Parathyroid adenoma (tissue), 2 donors: ENCODE results near the gene RNASE1.

Experiments
- H2AFZ ChIP-seq: fragments of 300-600 bp; sonication (generic); one replicate; pipeline ENCODE4 v1.7.0; 2017; ENCODE audit warnings: antibody characterized with exemption, mild to moderate bottlenecking
- H3K27ac ChIP-seq: fragments of 300-600 bp; sonication (generic); one replicate; pipeline ENCODE4 v1.7.0; 2017
- H3K27me3 ChIP-seq: fragments of 300-600 bp; sonication (generic); one replicate; pipeline ENCODE4 v1.7.0; 2017; ENCODE audit warnings: low read length; ENCODE audit not compliant: control insufficient read depth, insufficient read depth
- H3K36me3 ChIP-seq: fragments of 300-600 bp; sonication (generic); one replicate; pipeline ENCODE4 v1.7.0; 2017; ENCODE audit warnings: low read length; ENCODE audit not compliant: control insufficient read depth, insufficient read depth
- H3K4me1 ChIP-seq: fragments of 300-600 bp; sonication (generic); one replicate; pipeline ENCODE4 v1.7.0; 2017; ENCODE audit warnings: control low read depth
- H3K4me2 ChIP-seq: fragments of 300-600 bp; sonication (generic); one replicate; pipeline ENCODE4 v1.7.0; 2017; ENCODE audit warnings: low read length
- H3K4me3 ChIP-seq: fragments of 300-600 bp; sonication (generic); one replicate; pipeline ENCODE4 v1.7.0; 2017; ENCODE audit warnings: low read depth, low read length
- H3K79me2 ChIP-seq: fragments of 300-600 bp; sonication (generic); one replicate; pipeline ENCODE4 v1.7.0; 2017; ENCODE audit warnings: control low read depth
- H3K9ac ChIP-seq: fragments of 300-600 bp; sonication (generic); one replicate; pipeline ENCODE4 v1.7.0; 2017; ENCODE audit warnings: mild to moderate bottlenecking
- H3K9me3 ChIP-seq: fragments of 300-600 bp; sonication (generic); one replicate; pipeline ENCODE4 v1.7.0; 2017; ENCODE audit warnings: low read length; ENCODE audit not compliant: control insufficient read depth
- TF ChIP-seq, protein P1 (sequence below): fragments of 300-600 bp; sonication (generic); IDR thresholded peaks from one replicate; pipeline ENCODE4 v1.7.0; 2017; ENCODE audit warnings: antibody characterized with exemption, mild to moderate bottlenecking
- donor health status: primary hyperparathyroidism.

Gene RNASE1

DNA sequence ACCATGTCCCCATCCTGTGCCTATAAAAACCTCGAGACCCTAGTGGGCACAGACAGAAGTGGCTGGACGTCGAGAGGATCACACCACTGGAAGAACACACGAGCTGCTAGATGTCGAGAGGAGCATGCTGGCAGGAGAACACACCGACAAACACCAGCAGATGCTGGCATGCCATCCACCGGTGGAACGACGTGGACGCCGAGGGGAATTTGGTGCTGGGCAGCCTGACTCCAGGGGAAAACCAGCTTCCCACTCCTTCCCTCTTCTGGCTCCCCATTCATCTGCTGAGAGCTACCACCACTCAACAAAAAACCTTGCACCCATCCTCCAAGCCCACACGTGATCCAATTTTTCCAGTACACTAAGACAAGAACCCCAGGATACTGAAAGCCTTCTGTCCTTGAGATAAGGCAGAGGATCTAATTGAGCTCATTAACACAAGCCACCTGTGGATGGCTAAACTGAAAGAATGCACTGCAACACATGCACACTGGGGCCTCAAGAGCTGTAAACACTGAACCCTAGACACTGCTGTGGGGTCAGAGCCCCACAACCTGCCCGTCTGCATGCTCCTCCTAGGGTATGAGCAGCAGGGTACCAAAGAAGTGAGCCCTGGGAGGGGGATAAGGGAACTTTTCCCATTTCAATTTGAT is 12.1 kb downstream of the RNASE1 start:
- no peak overlapping the region for H2AFZ ChIP-seq
- no peaks in the 10 kb centered on the region for H3K27me3 ChIP-seq
- no peak overlapping the region for H3K27ac ChIP-seq
- H3K4me1 ChIP-seq: no peaks in the 10 kb centered on the region
- H3K9me3 ChIP-seq: no peaks in the 10 kb centered on the region
- TF ChIP-seq, protein P1, sequence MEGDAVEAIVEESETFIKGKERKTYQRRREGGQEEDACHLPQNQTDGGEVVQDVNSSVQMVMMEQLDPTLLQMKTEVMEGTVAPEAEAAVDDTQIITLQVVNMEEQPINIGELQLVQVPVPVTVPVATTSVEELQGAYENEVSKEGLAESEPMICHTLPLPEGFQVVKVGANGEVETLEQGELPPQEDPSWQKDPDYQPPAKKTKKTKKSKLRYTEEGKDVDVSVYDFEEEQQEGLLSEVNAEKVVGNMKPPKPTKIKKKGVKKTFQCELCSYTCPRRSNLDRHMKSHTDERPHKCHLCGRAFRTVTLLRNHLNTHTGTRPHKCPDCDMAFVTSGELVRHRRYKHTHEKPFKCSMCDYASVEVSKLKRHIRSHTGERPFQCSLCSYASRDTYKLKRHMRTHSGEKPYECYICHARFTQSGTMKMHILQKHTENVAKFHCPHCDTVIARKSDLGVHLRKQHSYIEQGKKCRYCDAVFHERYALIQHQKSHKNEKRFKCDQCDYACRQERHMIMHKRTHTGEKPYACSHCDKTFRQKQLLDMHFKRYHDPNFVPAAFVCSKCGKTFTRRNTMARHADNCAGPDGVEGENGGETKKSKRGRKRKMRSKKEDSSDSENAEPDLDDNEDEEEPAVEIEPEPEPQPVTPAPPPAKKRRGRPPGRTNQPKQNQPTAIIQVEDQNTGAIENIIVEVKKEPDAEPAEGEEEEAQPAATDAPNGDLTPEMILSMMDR: no peak
- H3K4me3 ChIP-seq: no peak overlapping the region
- no peak overlapping the region for H3K4me2 ChIP-seq
- H3K36me3 ChIP-seq: no peaks in the 10 kb centered on the region
- no peaks in the 10 kb centered on the region for H3K79me2 ChIP-seq
- no peak overlapping the region for H3K9ac ChIP-seq

DNA sequence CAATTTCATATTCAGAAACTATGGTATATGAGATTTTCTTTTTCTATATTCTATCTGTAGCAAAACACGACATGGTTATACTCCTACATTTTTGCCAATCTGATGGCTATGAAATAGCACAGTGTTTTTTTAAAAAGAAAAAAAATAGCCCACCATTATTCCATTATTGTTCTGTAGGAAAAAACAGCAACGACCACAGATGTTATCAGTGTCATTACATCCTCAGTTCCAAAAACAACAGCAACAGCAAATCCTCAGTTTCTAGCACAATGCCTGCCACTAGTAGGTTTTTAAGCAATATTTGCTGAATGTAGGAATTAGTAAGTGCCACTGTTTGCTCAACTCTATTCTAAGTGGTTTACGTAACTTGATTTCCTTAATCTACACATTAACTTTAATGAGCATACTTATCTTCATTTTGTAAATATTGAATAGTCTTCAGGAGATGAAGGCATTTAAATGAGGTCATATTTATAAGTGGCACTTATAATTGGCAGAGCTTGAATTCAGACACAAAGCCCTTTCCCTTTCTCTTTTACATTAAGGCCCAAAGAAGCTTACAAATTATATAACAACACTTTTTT is 13.3 kb downstream of the RNASE1 start:
- H3K79me2 ChIP-seq: no peaks in the 10 kb centered on the region
- TF ChIP-seq, protein P1: no peak
- H3K27ac ChIP-seq: no peak overlapping the region
- no peak overlapping the region for H3K4me3 ChIP-seq
- H3K27me3 ChIP-seq: no peaks in the 10 kb centered on the region
- no peaks in the 10 kb centered on the region for H3K4me1 ChIP-seq
- H3K36me3 ChIP-seq: no peaks in the 10 kb centered on the region
- H3K9me3 ChIP-seq: no peaks in the 10 kb centered on the region
- no peak overlapping the region for H2AFZ ChIP-seq
- H3K4me2 ChIP-seq: no peak overlapping the region
- no peak overlapping the region for H3K9ac ChIP-seq

DNA sequence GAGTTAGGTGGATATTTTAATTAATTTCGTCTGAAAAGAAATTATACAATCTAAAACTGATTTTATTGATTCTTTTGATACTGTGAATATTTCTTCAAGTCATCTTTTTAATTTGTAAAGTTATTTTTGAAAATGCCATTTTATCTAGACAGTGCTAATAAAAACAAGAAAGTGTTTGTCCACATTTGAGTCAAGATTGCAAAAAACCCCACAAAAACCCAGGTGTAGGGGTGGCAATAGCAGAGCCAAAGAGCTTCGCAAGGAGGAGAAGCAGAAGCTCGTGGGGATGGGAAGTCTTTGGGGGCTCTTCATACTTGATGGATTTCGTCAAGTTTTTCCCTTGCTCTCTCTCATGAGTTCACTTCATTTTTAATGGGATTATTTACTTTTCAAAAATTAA is 15.6 kb downstream of the RNASE1 start:
- Histone ChIP-seq H3K4me3 (no peak overlapping the region), H2AFZ (no peak overlapping the region), H3K9ac (no peak overlapping the region), H3K36me3 (no peaks in the 10 kb centered on the region), H3K4me1 (no peaks in the 10 kb centered on the region), H3K27me3 (no peaks in the 10 kb centered on the region), H3K27ac (no peak overlapping the region), H3K9me3 (no peaks in the 10 kb centered on the region), H3K79me2 (no peaks in the 10 kb centered on the region), H3K4me2 (no peak overlapping the region)
- TF ChIP-seq, protein P1: no peak

DNA sequence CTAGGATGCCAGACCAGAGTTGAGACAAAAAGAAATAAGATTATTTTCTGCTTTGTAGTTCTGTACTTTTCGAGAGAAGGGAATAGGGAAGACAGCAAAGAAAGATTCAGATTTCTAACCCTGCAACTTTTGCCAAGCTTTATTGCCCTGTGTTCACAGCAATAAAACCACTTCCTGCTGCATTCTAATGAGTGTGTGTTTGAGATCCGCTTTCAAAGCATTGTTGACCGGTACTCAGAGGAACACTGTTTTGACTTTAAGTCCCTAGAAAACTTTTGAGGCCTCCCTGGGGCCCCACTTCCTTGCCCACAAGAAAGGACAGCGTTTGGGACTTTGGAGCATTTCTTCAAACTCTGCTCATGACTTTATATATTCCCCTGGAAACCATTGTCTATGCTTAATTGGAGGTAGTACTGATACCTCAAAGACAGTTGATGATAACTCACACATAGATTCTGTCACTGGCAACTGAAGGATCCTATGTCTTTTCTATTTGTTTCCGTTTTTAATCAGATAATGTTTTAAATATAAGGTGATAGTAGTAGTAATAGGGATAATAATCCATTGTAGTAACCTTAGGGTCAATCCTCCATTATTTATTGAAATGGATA is 20.3 kb downstream of the RNASE1 start:
- Histone ChIP-seq H3K4me2 (no peak overlapping the region), H2AFZ (peak overlapping the region; percentile 13), H3K4me1 (no peaks in the 10 kb centered on the region), H3K4me3 (peak overlapping the region; percentile 27), H3K27ac (no peak overlapping the region), H3K79me2 (no peaks in the 10 kb centered on the region), H3K9ac (no peak overlapping the region), H3K36me3 (no peaks in the 10 kb centered on the region), H3K9me3 (no peaks in the 10 kb centered on the region), H3K27me3 (no peaks in the 10 kb centered on the region)
- TF ChIP-seq, protein P1: no peak
